Measurements from ENCODE around the gene SIPA1L2.

The SIPA1L2 gene

DNA sequence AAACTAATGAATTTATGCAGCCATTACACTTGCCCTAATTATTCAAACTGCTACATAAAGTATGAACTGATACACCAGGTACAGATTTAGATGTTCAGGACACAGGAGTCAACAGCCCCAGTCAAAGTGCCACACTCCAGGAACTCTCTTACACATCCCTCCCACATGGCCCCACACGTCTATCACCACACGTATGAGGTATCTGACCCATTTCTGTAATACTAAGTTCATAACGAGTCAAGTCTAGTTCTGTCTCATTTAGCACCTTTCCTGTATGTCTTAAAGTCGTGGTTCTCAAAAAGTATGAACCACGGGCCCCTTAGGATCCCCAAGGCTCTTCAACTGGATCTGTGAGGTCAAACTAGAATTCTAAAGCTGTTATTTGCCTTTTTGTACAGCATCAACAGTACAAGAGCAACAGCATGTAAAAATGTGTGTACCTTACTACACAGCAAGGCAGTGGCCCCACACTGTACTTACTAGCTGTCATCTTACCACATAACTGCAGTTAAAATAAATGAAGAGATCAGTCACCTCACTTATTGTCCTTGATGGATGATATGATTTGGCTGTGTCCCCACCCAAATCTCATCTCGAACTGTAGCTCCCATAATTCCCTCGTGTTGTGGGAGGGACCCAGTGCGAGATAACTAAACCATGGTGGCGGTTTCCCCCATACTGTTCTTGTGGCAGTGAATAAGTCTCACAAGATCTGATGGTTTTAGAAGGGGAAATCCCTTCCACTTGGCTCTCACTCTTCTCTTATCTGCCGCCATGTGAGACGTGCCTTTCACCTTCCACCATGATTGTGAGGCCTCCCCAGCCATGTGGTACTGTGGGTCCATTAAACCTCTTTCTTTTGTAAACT lies 42.6 kb downstream of the SIPA1L2 start:
- no peak for DNase-seq

DNA sequence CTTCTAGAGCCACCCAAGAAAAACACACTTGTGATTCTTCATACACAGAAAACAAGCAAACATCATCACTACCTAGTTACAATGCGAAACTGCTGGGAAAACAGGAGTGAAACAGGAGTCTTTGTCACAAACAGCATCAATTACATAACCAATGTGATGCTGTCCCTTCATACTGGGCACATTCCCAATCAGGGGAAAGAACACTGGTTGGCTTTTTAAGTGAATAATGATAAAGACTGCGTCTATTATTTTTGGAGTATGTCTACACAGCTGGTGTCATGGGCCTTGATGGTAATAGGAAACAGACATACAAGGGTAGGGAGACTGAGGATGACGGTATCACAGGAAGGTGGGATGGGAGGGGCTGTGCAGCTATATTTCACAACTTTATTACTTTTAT lies 43.3 kb downstream of the SIPA1L2 start:
- no peak for DNase-seq

DNA sequence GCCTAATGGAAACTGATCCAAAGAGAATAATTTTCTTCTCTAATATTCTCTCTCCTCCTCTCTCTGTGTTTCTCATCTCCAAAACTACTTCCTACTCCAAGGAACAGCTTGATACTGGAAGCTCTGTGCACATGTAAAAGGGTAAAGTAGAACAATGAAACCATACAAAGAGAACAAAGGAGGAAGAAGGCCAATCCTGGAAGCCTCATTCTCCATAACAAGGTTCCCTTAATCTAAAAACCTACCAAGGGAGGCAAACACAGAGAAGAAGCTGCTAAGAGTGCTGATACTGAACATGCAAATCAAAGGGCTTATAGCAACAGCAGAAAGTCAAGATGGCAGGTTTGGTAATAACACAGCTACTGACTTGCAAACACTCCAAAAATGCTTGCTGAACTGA lies 44.4 kb downstream of the SIPA1L2 start:
- no peak for DNase-seq

DNA sequence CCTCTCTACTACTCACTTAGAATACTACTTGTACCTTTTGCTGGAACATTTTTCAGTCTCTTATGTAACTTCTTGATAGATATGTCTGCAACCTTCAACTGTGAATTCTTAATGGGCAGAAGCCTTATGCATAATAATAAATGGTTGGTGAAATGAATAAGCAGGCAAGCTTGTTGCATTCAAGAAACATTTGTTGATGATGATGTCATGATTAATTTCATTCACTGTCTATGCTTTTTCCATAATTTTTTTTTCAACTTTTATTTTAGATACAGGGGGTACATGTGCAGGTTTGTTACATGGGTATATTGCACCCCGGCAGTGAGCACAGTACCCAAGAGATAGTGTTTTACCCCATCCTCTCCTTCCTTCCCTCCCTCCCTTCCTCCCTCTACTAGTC lies 48.0 kb downstream of the SIPA1L2 start:
- DNase-seq = no peak
